Activated CD4-positive, alpha-beta T cell treated with anti-CD3 and anti-CD28 coated beads, Interleukin-2, amount 10 ng/mL, durations not matched to agents 7 days and 5 days (primary cell): Measurements from ENCODE around the gene GATM. TPM values are rescaled to one million over a fixed set of nuclear protein-coding genes. Genes with fewer than 3 reads are reported as not detected.

Experiments used
- CTCF ChIA-PET: fragments of 350-600 bp; sonication (Branson Sonifier 250); formaldehyde crosslinking; loops from one replicate; lab custom pipeline; 2021; ENCODE audit warnings: antibody characterized with exemption; lab: Charles Lee
- POLR2A ChIA-PET: fragments of 350-600 bp; sonication (Branson Sonifier 250); formaldehyde crosslinking; loops from one replicate; lab custom pipeline; 2021; ENCODE audit warnings: antibody characterized with exemption; lab: Charles Lee
- DNase-seq: peaks from one replicate; pipeline ENCODE4 v3.0.0-alpha.2; 2020
- H3K27ac Mint-ChIP-seq: one replicate; pipeline ENCODE4 v1.8.0; 2021; ENCODE audit warnings: mild to moderate bottlenecking, moderate library complexity, mixed read lengths
- H3K27me3 Mint-ChIP-seq: one replicate; pipeline ENCODE4 v1.8.0; 2021; ENCODE audit warnings: mixed read lengths
- H3K36me3 Mint-ChIP-seq: one replicate; pipeline ENCODE4 v1.8.0; 2021; ENCODE audit warnings: low read depth, mixed read lengths
- H3K4me1 Mint-ChIP-seq: one replicate; pipeline ENCODE4 v1.8.0; 2021; ENCODE audit warnings: mixed read lengths
- H3K4me3 Mint-ChIP-seq: one replicate; pipeline ENCODE4 v1.8.0; 2021; ENCODE audit warnings: mild to moderate bottlenecking, moderate library complexity, mixed read lengths
- H3K9me3 Mint-ChIP-seq: one replicate; pipeline ENCODE4 v1.8.0; 2021; ENCODE audit warnings: mixed read lengths
- total RNA-seq, 2 experiments: library from RNA; stranded (reverse); gene quantifications; one replicate each; pipeline ENCODE4 v1.2.3, GENCODE V29; 2021

GATM gene
- total RNA-seq, 2 experiments from 2014 or later = 1.6 to 2.0 TPM

GRCh38 chr15:45364271-45364670 lies 14.1 kb downstream of the GATM start:
- no peak for DNase-seq
- Mint-ChIP-seq H3K4me3 (no peak overlapping the region), H3K27me3 (no peaks in the 10 kb centered on the region), H3K27ac (no peak overlapping the region), H3K9me3 (no peaks in the 10 kb centered on the region), H3K4me1 (no peaks in the 10 kb centered on the region), H3K36me3 (no peaks in the 10 kb centered on the region)
- ChIA-PET POLR2A (interaction anchor here (0.7 kb wide), 1 partner anchor 27 kb away, joined by 3 read pairs; no protein-coding TSS in a partner anchor), CTCF (interaction anchor here (0.6 to 0.7 kb wide), 2 partner anchors 417 to 746 kb away, joined by 3 to 4 read pairs; no protein-coding TSS in a partner anchor)

GRCh38 chr15:45363801-45364200 lies 14.5 kb downstream of the GATM start:
- ChIA-PET POLR2A (interaction anchor here (0.5 to 0.7 kb wide), 2 partner anchors 28 to 118 kb away, joined by 3 read pairs; no protein-coding TSS in a partner anchor), CTCF (interaction anchor here (0.6 to 1.3 kb wide), 3 partner anchors 8 to 745 kb away, joined by 3 to 4 read pairs (median 4); no protein-coding TSS in a partner anchor)
- no peaks in the 10 kb centered on the region for H3K27me3 Mint-ChIP-seq
- H3K27ac Mint-ChIP-seq = no peak overlapping the region
- H3K4me1 Mint-ChIP-seq = no peaks in the 10 kb centered on the region
- no peaks in the 10 kb centered on the region for H3K9me3 Mint-ChIP-seq
- DNase-seq = no peak
- no peaks in the 10 kb centered on the region for H3K36me3 Mint-ChIP-seq
- no peak overlapping the region for H3K4me3 Mint-ChIP-seq

- Mint-ChIP-seq H3K27ac (no peak overlapping the region), H3K4me1 (no peaks in the 10 kb centered on the region), H3K9me3 (no peaks in the 10 kb centered on the region), H3K4me3 (no peak overlapping the region), H3K36me3 (no peaks in the 10 kb centered on the region), H3K27me3 (no peaks in the 10 kb centered on the region)
- ChIA-PET POLR2A (interaction anchor here (0.5 kb wide), 1 partner anchor 117 kb away, joined by 3 read pairs; no protein-coding TSS in a partner anchor), CTCF (interaction anchor here (1.3 kb wide), 1 partner anchor 9 kb away, joined by 4 read pairs; no protein-coding TSS in a partner anchor)
- DNase-seq = no peak
Measured at GRCh38 chr15:45363334-45363733, 15.0 kb downstream of the GATM start.

- CTCF ChIA-PET = interaction anchor here (0.6 to 1.3 kb wide), 2 partner anchors 10 to 85 kb away, joined by 3 to 4 read pairs; no protein-coding TSS in a partner anchor
Measured at GRCh38 chr15:45362419-45362818, 15.9 kb downstream of the GATM start.

GRCh38 chr15:45361878-45362277 lies 16.5 kb downstream of the GATM start:
- ChIA-PET CTCF (no interaction called here), POLR2A (interaction anchor here (0.7 kb wide), 1 partner anchor 21 kb away, joined by 3 read pairs; no protein-coding TSS in a partner anchor)
- no peak overlapping the region for H3K4me3 Mint-ChIP-seq
- no peaks in the 10 kb centered on the region for H3K27me3 Mint-ChIP-seq
- no peaks in the 10 kb centered on the region for H3K36me3 Mint-ChIP-seq
- DNase-seq = no peak
- H3K4me1 Mint-ChIP-seq = no peaks in the 10 kb centered on the region
- no peak overlapping the region for H3K27ac Mint-ChIP-seq
- no peaks in the 10 kb centered on the region for H3K9me3 Mint-ChIP-seq

More at GRCh38 chr15:45362419-45362818, 15.9 kb downstream of the GATM start:
- H3K27me3 Mint-ChIP-seq = no peaks in the 10 kb centered on the region
- no peaks in the 10 kb centered on the region for H3K36me3 Mint-ChIP-seq
- no peaks in the 10 kb centered on the region for H3K9me3 Mint-ChIP-seq
- H3K4me1 Mint-ChIP-seq = no peaks in the 10 kb centered on the region
- no peak overlapping the region for H3K27ac Mint-ChIP-seq
- POLR2A ChIA-PET = no interaction called here
- no peak for DNase-seq
- no peak overlapping the region for H3K4me3 Mint-ChIP-seq

GRCh38 chr15:45355860-45356259 lies 22.5 kb downstream of the GATM start:
- no peaks in the 10 kb centered on the region for H3K36me3 Mint-ChIP-seq
- CTCF ChIA-PET = interaction anchor here (0.7 kb wide), 1 partner anchor 802 kb away, joined by 3 read pairs; no protein-coding TSS in a partner anchor
- POLR2A ChIA-PET = no interaction called here
- no peak overlapping the region for H3K27ac Mint-ChIP-seq
- no peak overlapping the region for H3K4me3 Mint-ChIP-seq
- peaks cover 10% of the 10 kb centered on the region for H3K27me3 Mint-ChIP-seq
- DNase-seq = no peak
- no peaks in the 10 kb centered on the region for H3K4me1 Mint-ChIP-seq
- no peaks in the 10 kb centered on the region for H3K9me3 Mint-ChIP-seq

- Mint-ChIP-seq H3K4me1 (no peaks in the 10 kb centered on the region), H3K27ac (no peak overlapping the region), H3K4me3 (no peak overlapping the region), H3K9me3 (no peaks in the 10 kb centered on the region), H3K36me3 (no peaks in the 10 kb centered on the region), H3K27me3 (peaks cover 15% of the 10 kb centered on the region)
- DNase-seq = no peak
- CTCF ChIA-PET = no interaction called here
- POLR2A ChIA-PET = no interaction called here
Measured at GRCh38 chr15:45354711-45355110, 23.6 kb downstream of the GATM start.

- no peaks in the 10 kb centered on the region for H3K36me3 Mint-ChIP-seq
- H3K27me3 Mint-ChIP-seq = peaks cover 39% of the 10 kb centered on the region
- POLR2A ChIA-PET = no interaction called here
- no peaks in the 10 kb centered on the region for H3K4me1 Mint-ChIP-seq
- CTCF ChIA-PET = no interaction called here
- no peak overlapping the region for H3K4me3 Mint-ChIP-seq
- no peak overlapping the region for H3K27ac Mint-ChIP-seq
- DNase-seq = no peak
- no peaks in the 10 kb centered on the region for H3K9me3 Mint-ChIP-seq
Measured at GRCh38 chr15:45351227-45351626, 27.1 kb downstream of the GATM start.

- H3K4me3 Mint-ChIP-seq = no peak overlapping the region
- H3K27ac Mint-ChIP-seq = no peak overlapping the region
- ChIA-PET POLR2A (no interaction called here), CTCF (no interaction called here)
- no peaks in the 10 kb centered on the region for H3K9me3 Mint-ChIP-seq
- H3K27me3 Mint-ChIP-seq = peaks cover 43% of the 10 kb centered on the region
- no peaks in the 10 kb centered on the region for H3K4me1 Mint-ChIP-seq
- no peak for DNase-seq
- no peaks in the 10 kb centered on the region for H3K36me3 Mint-ChIP-seq
Measured at GRCh38 chr15:45349623-45350022, 28.7 kb downstream of the GATM start.

GRCh38 chr15:45347989-45348388 lies 30.4 kb downstream of the GATM start:
- H3K4me3 Mint-ChIP-seq = no peak overlapping the region
- H3K27ac Mint-ChIP-seq = no peak overlapping the region
- ChIA-PET CTCF (no interaction called here), POLR2A (no interaction called here)
- no peak for DNase-seq
- H3K36me3 Mint-ChIP-seq = no peaks in the 10 kb centered on the region
- H3K9me3 Mint-ChIP-seq = no peaks in the 10 kb centered on the region
- H3K27me3 Mint-ChIP-seq = peaks cover 43% of the 10 kb centered on the region
- no peaks in the 10 kb centered on the region for H3K4me1 Mint-ChIP-seq

GRCh38 chr15:45347033-45347432 lies 31.3 kb downstream of the GATM start:
- no peaks in the 10 kb centered on the region for H3K9me3 Mint-ChIP-seq
- H3K27me3 Mint-ChIP-seq = peaks cover 38% of the 10 kb centered on the region
- no peak overlapping the region for H3K27ac Mint-ChIP-seq
- ChIA-PET POLR2A (no interaction called here), CTCF (no interaction called here)
- DNase-seq = no peak
- no peaks in the 10 kb centered on the region for H3K4me1 Mint-ChIP-seq
- no peak overlapping the region for H3K4me3 Mint-ChIP-seq
- no peaks in the 10 kb centered on the region for H3K36me3 Mint-ChIP-seq

GRCh38 chr15:45346381-45346780 lies 32.0 kb downstream of the GATM start:
- ChIA-PET CTCF (no interaction called here), POLR2A (no interaction called here)
- H3K27me3 Mint-ChIP-seq = peaks cover 34% of the 10 kb centered on the region
- H3K27ac Mint-ChIP-seq = no peak overlapping the region
- H3K9me3 Mint-ChIP-seq = no peaks in the 10 kb centered on the region
- no peak overlapping the region for H3K4me3 Mint-ChIP-seq
- no peaks in the 10 kb centered on the region for H3K36me3 Mint-ChIP-seq
- no peaks in the 10 kb centered on the region for H3K4me1 Mint-ChIP-seq
- DNase-seq = no peak

GRCh38 chr15:45343258-45343860 lies 35.0 kb downstream of the GATM start:
- Mint-ChIP-seq H3K9me3 (no peaks in the 10 kb centered on the region), H3K4me1 (peaks cover 2% of the 10 kb centered on the region), H3K36me3 (no peaks in the 10 kb centered on the region), H3K4me3 (no peak overlapping the region), H3K27ac (no peak overlapping the region), H3K27me3 (peaks cover 22% of the 10 kb centered on the region)
- POLR2A ChIA-PET = no interaction called here
- CTCF ChIA-PET = interaction anchor here (0.6 kb wide), 1 partner anchor 1800 kb away, joined by 3 read pairs; no protein-coding TSS in a partner anchor
- DNase-seq = no peak
